Fibroblast of lung (primary cell): ENCODE results near the gene MICOS13. TPM values are rescaled to one million over a fixed set of nuclear protein-coding genes. Genes with fewer than 3 reads are reported as not detected.
A peak's percentile ranks its signal among the peaks of the same experiment; 100 is the strongest.

Source experiments
- DNase-seq, 2 donors: peaks; one replicate each; pipeline versions ENCODE4 v3.0.0 to v3.0.0-alpha.2; 2010; ENCODE audit warnings: low read depth in 2 of 2
- H2AFZ ChIP-seq: 2 replicates; pipeline ENCODE4 v1.5.1; 2012; ENCODE audit warnings: low read length, control low read depth, inconsistent platforms
- H3K27ac ChIP-seq: 2 replicates; pipeline ENCODE4 v1.5.1; 2011; ENCODE audit warnings: low read length, control low read depth; ENCODE audit not compliant: insufficient read depth
- H3K27me3 ChIP-seq: 2 replicates; pipeline ENCODE4 v1.5.1; 2011; ENCODE audit warnings: mild to moderate bottlenecking, low read length; ENCODE audit not compliant: control insufficient read depth, insufficient read depth
- H3K36me3 ChIP-seq: 2 replicates; pipeline ENCODE4 v1.5.1; 2011; ENCODE audit warnings: low read length; ENCODE audit not compliant: control insufficient read depth, insufficient read depth
- H3K4me1 ChIP-seq: 2 replicates; pipeline ENCODE4 v1.5.1; 2011; ENCODE audit warnings: low read length; ENCODE audit not compliant: control insufficient read depth, insufficient read depth; ENCODE audit errors: extremely low read depth
- H3K4me2 ChIP-seq: 2 replicates; pipeline ENCODE4 v1.5.1; 2011; ENCODE audit warnings: low read length, control low read depth; ENCODE audit not compliant: insufficient read depth; ENCODE audit errors: extremely low read depth
- H3K4me3 ChIP-seq, 4 experiments: fragments of 200-600 bp in 1 of 4; sonication (generic) in 1 of 4; replicated peaks in 1 of 4; 2 replicates each; pipeline ENCODE4 v1.5.1; 2011 to 2016; ENCODE audit warnings: low read length in 4 of 4, low read depth in 3 of 4, mild to moderate bottlenecking in 3 of 4, control low read depth in 2 of 4, inconsistent platforms in 1 of 4, mixed read lengths in 1 of 4; ENCODE audit not compliant: insufficient read depth in 1 of 4; ENCODE audit errors: control extremely low read depth in 1 of 4
- H3K79me2 ChIP-seq: 2 replicates; pipeline ENCODE4 v1.5.1; 2012; ENCODE audit warnings: mild to moderate bottlenecking, low read length, inconsistent platforms; ENCODE audit not compliant: control insufficient read depth, insufficient read depth
- H3K9ac ChIP-seq: 2 replicates; pipeline ENCODE4 v1.5.1; 2011; ENCODE audit warnings: mild to moderate bottlenecking, low read length, control low read depth; ENCODE audit not compliant: insufficient read depth
- H3K9me3 ChIP-seq: 2 replicates; pipeline ENCODE4 v1.5.1; 2012; ENCODE audit warnings: low read depth, low read length; ENCODE audit not compliant: control insufficient read depth, insufficient read depth
- H4K20me1 ChIP-seq: 2 replicates; pipeline ENCODE4 v1.5.1; 2011; ENCODE audit warnings: low read length; ENCODE audit not compliant: control insufficient read depth, insufficient read depth; ENCODE audit errors: extremely low read depth
- CTCF ChIP-seq, 2 donors: IDR thresholded peaks in 1 of 2; conservative IDR thresholded peaks in 1 of 2; 1 replicate in 1 of 2; 2 replicates in 1 of 2; pipeline ENCODE4 v1.5.1; 2011 to 2012; ENCODE audit warnings: low read length in 2 of 2, control low read depth in 1 of 2, inconsistent platforms in 1 of 2, low read depth in 1 of 2, mild to moderate bottlenecking in 1 of 2
- EZH2 ChIP-seq: IDR thresholded peaks from 2 replicates; pipeline ENCODE4 v1.5.1; 2012; ENCODE audit warnings: low read length, control low read depth, mild to moderate bottlenecking; ENCODE audit errors: missing control alignments
- polyA plus RNA-seq, 2 donors: library from polyadenylated mRNA; depleted of rRNA in 1 of 2; stranded (reverse) in 1 of 2; unstranded in 1 of 2; fragments of >200 nt; gene quantifications; 2 replicates each; pipeline ENCODE4 v1.2.1, GENCODE V29; 2011 to 2012; ENCODE audit warnings: missing spikeins in 1 of 2
- total RNA-seq: library from RNA; depleted of rRNA; stranded (reverse); fragments of >200 nt; gene quantifications from 2 replicates; pipeline ENCODE4 v1.2.1, GENCODE V29; 2014

The MICOS13 gene
- total and polyA plus RNA-seq, 2 donors (not counting 1 experiment from before 2014, with no cell fraction given) = 20.8 to 73.5 TPM

GRCh38 chr19:5683177-5683886 is 3.0 kb upstream of the MICOS13 start:
- Histone ChIP-seq H4K20me1 (no peaks in the 10 kb centered on the region), H3K27me3 (peaks cover 3% of the 10 kb centered on the region), H3K9me3 (no peaks in the 10 kb centered on the region), H2AFZ (no peak overlapping the region), H3K4me2 (no peak overlapping the region), H3K36me3 (no peaks in the 10 kb centered on the region), H3K79me2 (peaks cover 10% of the 10 kb centered on the region), H3K27ac (no peak overlapping the region), H3K9ac (no peak overlapping the region), H3K4me1 (peaks cover 4% of the 10 kb centered on the region), H3K4me3 (no peak overlapping the region)
- DNase-seq = no peak
- TF ChIP-seq CTCF (conservative IDR thresholded peaks at IDR 0.05 in 1 of 2, IDR thresholded peaks at IDR 0.05 in 1 of 2; ENCODE audit: low read depth in 1 of 2, low read length in 2 of 2) (no peak), EZH2 (no peak)

DNA sequence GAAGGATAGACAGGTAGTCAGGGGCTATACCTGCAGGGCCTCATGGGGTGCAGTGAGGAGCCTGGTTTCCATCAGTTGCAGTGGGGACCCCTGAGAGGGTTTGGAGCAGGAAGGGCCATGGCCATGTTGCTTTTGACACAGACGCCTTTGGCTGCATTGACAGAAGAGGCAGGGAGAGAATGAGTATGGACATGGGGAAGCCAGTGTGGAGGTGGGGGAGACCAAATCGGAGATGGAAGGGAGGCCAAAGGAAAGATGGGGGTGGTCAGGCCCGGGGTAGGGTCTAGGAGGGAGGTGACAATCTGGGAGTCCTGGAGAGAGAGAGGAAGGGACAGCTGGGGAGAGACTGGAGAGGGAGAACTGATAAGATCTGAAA is 1.8 kb upstream of the MICOS13 start:
- peaks cover 3% of the 10 kb centered on the region for H3K27me3 ChIP-seq
- no peak overlapping the region for H3K4me2 ChIP-seq
- no peaks in the 10 kb centered on the region for H3K36me3 ChIP-seq
- no peak overlapping the region for H2AFZ ChIP-seq
- peaks cover 4% of the 10 kb centered on the region for H3K4me1 ChIP-seq
- peaks cover 10% of the 10 kb centered on the region for H3K79me2 ChIP-seq
- DNase-seq = no peak
- no peaks in the 10 kb centered on the region for H3K9me3 ChIP-seq
- H4K20me1 ChIP-seq = no peaks in the 10 kb centered on the region
- no peak overlapping the region for H3K27ac ChIP-seq
- H3K9ac ChIP-seq = no peak overlapping the region
- H3K4me3 ChIP-seq = no peak overlapping the region
- no peak for TF ChIP-seq CTCF (conservative IDR thresholded peaks at IDR 0.05 in 1 of 2, IDR thresholded peaks at IDR 0.05 in 1 of 2; ENCODE audit: low read depth in 1 of 2, low read length in 2 of 2)
- TF ChIP-seq EZH2 = no peak

- no peak for DNase-seq
- H2AFZ ChIP-seq = peak overlapping the region; percentile 46
Measured at GRCh38 chr19:5681391-5682106, 1.2 kb upstream of the MICOS13 start.

More at GRCh38 chr19:5681391-5682106, 1.2 kb upstream of the MICOS13 start:
- Histone ChIP-seq H3K4me2 (peak overlapping the region; percentile 82), H3K4me1 (peaks cover 4% of the 10 kb centered on the region), H3K9ac (no peak overlapping the region), H3K79me2 (peaks cover 10% of the 10 kb centered on the region), H4K20me1 (no peaks in the 10 kb centered on the region), H3K36me3 (peaks cover 1% of the 10 kb centered on the region), H3K27ac (no peak overlapping the region), H3K9me3 (no peaks in the 10 kb centered on the region), H3K4me3 (peak overlapping the region; percentile 63 to 81 (median 72)), H3K27me3 (peaks cover 3% of the 10 kb centered on the region)
- TF ChIP-seq CTCF (conservative IDR thresholded peaks at IDR 0.05 in 1 of 2, IDR thresholded peaks at IDR 0.05 in 1 of 2; ENCODE audit: low read depth in 1 of 2, low read length in 2 of 2) = no peak
- TF ChIP-seq EZH2 = no peak
